Kidney epithelial cell (primary cell): Measurements from ENCODE around the gene CMPK2. TPM values are rescaled to one million over a fixed set of nuclear protein-coding genes. Genes with fewer than 3 reads are reported as not detected.

Source experiments
- DNase-seq: peaks from one replicate; pipeline ENCODE4 v3.0.0-alpha.2; 2010; ENCODE audit warnings: low read depth
- H3K27me3 ChIP-seq: 2 replicates; pipeline ENCODE4 v1.6.0; 2011; ENCODE audit warnings: low read length; ENCODE audit not compliant: control insufficient read depth, insufficient read depth
- H3K36me3 ChIP-seq: 2 replicates; pipeline ENCODE4 v1.5.1; 2011; ENCODE audit warnings: low read length; ENCODE audit not compliant: control insufficient read depth, insufficient read depth
- H3K4me3 ChIP-seq: 2 replicates; pipeline ENCODE4 v1.5.1; 2011; ENCODE audit warnings: low read depth, mild to moderate bottlenecking, control low read depth, low read length
- total RNA-seq: library from RNA; depleted of rRNA; stranded (reverse); fragments of >200 nt; gene quantifications from 2 replicates; pipeline ENCODE4 v1.2.3, GENCODE V29; 2015
- TF ChIP-seq, protein P1 (sequence below): IDR thresholded peaks from 2 replicates; pipeline ENCODE4 v1.5.1; 2011; ENCODE audit warnings: mild to moderate bottlenecking, moderate library complexity, low read length, control low read depth, inconsistent platforms; ENCODE audit not compliant: insufficient read depth, poor library complexity, severe bottlenecking

CMPK2 gene
- total RNA-seq, 1 donor from 2014 or later = 9.0 TPM

- DNase-seq = no peak
- TF ChIP-seq, protein P1, sequence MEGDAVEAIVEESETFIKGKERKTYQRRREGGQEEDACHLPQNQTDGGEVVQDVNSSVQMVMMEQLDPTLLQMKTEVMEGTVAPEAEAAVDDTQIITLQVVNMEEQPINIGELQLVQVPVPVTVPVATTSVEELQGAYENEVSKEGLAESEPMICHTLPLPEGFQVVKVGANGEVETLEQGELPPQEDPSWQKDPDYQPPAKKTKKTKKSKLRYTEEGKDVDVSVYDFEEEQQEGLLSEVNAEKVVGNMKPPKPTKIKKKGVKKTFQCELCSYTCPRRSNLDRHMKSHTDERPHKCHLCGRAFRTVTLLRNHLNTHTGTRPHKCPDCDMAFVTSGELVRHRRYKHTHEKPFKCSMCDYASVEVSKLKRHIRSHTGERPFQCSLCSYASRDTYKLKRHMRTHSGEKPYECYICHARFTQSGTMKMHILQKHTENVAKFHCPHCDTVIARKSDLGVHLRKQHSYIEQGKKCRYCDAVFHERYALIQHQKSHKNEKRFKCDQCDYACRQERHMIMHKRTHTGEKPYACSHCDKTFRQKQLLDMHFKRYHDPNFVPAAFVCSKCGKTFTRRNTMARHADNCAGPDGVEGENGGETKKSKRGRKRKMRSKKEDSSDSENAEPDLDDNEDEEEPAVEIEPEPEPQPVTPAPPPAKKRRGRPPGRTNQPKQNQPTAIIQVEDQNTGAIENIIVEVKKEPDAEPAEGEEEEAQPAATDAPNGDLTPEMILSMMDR = no peak
These were observed 32.5 kb downstream of the CMPK2 start for GRCh38 chr2:6833300-6833604.

DNA sequence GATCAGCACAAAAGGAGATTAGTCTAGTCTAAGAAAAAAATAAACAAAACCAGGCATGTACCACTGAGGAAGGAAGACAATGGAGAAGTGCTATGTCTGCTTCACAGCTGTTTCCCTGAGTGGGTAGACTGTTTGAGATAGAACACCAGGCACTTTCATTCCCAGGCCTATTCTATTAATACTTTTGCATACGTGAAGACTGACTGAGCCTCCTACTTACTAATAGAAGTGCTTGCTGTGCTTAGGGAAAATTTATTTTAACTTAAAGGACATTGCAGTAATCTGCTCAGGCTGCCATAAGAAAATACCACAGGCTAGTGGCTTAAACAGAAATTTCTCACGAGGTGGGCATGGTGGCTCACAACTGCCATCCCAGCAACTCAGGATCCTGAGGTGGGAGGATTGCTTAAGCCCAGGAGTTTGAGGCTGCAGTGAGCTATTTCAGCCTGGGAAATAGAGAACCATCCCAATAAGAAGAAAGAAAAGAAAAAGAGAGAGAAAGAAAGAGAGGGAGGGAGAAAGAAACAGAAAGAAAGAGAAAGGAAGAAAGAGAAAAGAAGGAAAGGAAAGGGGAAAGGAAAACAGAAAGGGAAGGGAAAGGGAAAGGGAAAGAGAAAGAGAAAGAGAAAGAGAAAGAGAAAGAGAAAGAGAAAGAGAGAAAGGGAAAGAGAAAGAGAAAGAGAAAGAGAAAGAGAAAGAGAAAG, 33.0 kb downstream of the CMPK2 start:
- no peaks in the 10 kb centered on the region for H3K27me3 ChIP-seq
- H3K36me3 ChIP-seq = no peaks in the 10 kb centered on the region
- H3K4me3 ChIP-seq = no peak overlapping the region
- TF ChIP-seq, protein P1 = no peak
- no peak for DNase-seq

More at GRCh38 chr2:6833300-6833604, 32.5 kb downstream of the CMPK2 start:
- no peak overlapping the region for H3K4me3 ChIP-seq
- no peaks in the 10 kb centered on the region for H3K27me3 ChIP-seq
- H3K36me3 ChIP-seq = no peaks in the 10 kb centered on the region

GRCh38 chr2:6831229-6831628, 34.5 kb downstream of the CMPK2 start:
- Histone ChIP-seq H3K36me3 (no peaks in the 10 kb centered on the region), H3K4me3 (no peak overlapping the region), H3K27me3 (no peaks in the 10 kb centered on the region)
- TF ChIP-seq, protein P1 = no peak
- DNase-seq = no peak

GRCh38 chr2:6828299-6828584, 37.5 kb downstream of the CMPK2 start:
- Histone ChIP-seq H3K4me3 (no peak overlapping the region), H3K27me3 (no peaks in the 10 kb centered on the region), H3K36me3 (no peaks in the 10 kb centered on the region)
- TF ChIP-seq, protein P1 = peak; percentile 30
- no peak for DNase-seq

GRCh38 chr2:6827566-6828298, 38.0 kb downstream of the CMPK2 start:
- TF ChIP-seq, protein P1 = no peak
- no peak for DNase-seq
- Histone ChIP-seq H3K36me3 (no peaks in the 10 kb centered on the region), H3K4me3 (no peak overlapping the region), H3K27me3 (no peaks in the 10 kb centered on the region)
